OCI-LY1 (cell line): ENCODE measurements around the gene EIF1B.

Source experiments
- CTCF ChIP-seq: fragments of 200-600 bp; sonication (generic), shearing (Covaris generic); IDR thresholded peaks from 2 replicates; pipeline ENCODE4 v1.5.1; 2017; ENCODE audit warnings: mild to moderate bottlenecking, antibody characterized with exemption, low read length, moderate library complexity, mixed read lengths
- EZH2 ChIP-seq: fragments of 200-600 bp; sonication (generic), shearing (Covaris generic); IDR thresholded peaks from 2 replicates; pipeline ENCODE4 v1.8.0; 2017; ENCODE audit warnings: borderline replicate concordance, mixed run types, mild to moderate bottlenecking, antibody characterized with exemption, low read length, moderate library complexity, mixed read lengths

GRCh38 chr3:40350529-40350928 is 41.0 kb downstream of the EIF1B start:
- TF ChIP-seq EZH2 (no peak), CTCF (no peak)
